HG02571 (cell line): Measurements from ENCODE around the gene WEE1.
A peak's percentile ranks its signal among the peaks of the same experiment; 100 is the strongest.
"Not testable (repeated sequence)": the region's sequence is repeated elsewhere in the genome, so short reads cannot be mapped to it uniquely, and the experiment has no call there.

Experiments
- ATAC-seq: cut with Tn5 transposase; IDR thresholded peaks from one replicate; pipeline ENCODE4 v1.9.1; 2021; ENCODE audit warnings: mild to moderate bottlenecking, moderate library complexity; ENCODE audit not compliant: unreplicated experiment

Gene WEE1

GRCh38 chr11:9594267-9595046, 21.0 kb downstream of the WEE1 start:
- no peak for ATAC-seq

- no peak for ATAC-seq
Measured at GRCh38 chr11:9596926-9597464, 23.5 kb downstream of the WEE1 start.

- ATAC-seq: no peak
Measured at GRCh38 chr11:9600166-9600565, 26.7 kb downstream of the WEE1 start.

GRCh38 chr11:9600644-9601036, 27.2 kb downstream of the WEE1 start:
- ATAC-seq: peak; percentile 50

- ATAC-seq: peak; percentile 77
Measured at GRCh38 chr11:9601037-9601875, 27.8 kb downstream of the WEE1 start.

GRCh38 chr11:9601876-9602199, 28.4 kb downstream of the WEE1 start:
- peak; percentile 15 for ATAC-seq

- not testable (repeated sequence) for ATAC-seq
Measured at GRCh38 chr11:9603214-9603613, 29.7 kb downstream of the WEE1 start.

- ATAC-seq: no peak
Measured at GRCh38 chr11:9604134-9604533, 30.7 kb downstream of the WEE1 start.

GRCh38 chr11:9605742-9606141, 32.3 kb downstream of the WEE1 start:
- no peak for ATAC-seq

- ATAC-seq: no peak
Measured at GRCh38 chr11:9606809-9607510, 33.5 kb downstream of the WEE1 start.

- ATAC-seq: no peak
Measured at GRCh38 chr11:9607511-9607899, 34.0 kb downstream of the WEE1 start.

GRCh38 chr11:9609002-9609759, 35.7 kb downstream of the WEE1 start:
- ATAC-seq: no peak

- no peak for ATAC-seq
Measured at GRCh38 chr11:9609841-9610240, 36.4 kb downstream of the WEE1 start.

GRCh38 chr11:9613118-9613829, 39.8 kb downstream of the WEE1 start:
- ATAC-seq: peak; percentile 38

- ATAC-seq: peak; percentile 68
Measured at GRCh38 chr11:9613830-9614762, 40.6 kb downstream of the WEE1 start.

- ATAC-seq: peak; percentile 51
Measured at GRCh38 chr11:9615031-9615451, 41.6 kb downstream of the WEE1 start.

- no peak for ATAC-seq
Measured at GRCh38 chr11:9616042-9616675, 42.7 kb downstream of the WEE1 start.

- no peak for ATAC-seq
Measured at GRCh38 chr11:9616858-9617257, 43.4 kb downstream of the WEE1 start.
